CD4-positive, alpha-beta T cell treated with Interleukin-15 for 1 hour (primary cell): ENCODE results near the gene HMCN2.
"Not testable (repeated sequence)": the region's sequence is repeated elsewhere in the genome, so short reads cannot be mapped to it uniquely, and the experiment has no call there.

ENCODE experiments used
- DNase-seq: peaks from one replicate; pipeline ENCODE4 v3.0.0-alpha.2; 2020

The HMCN2 gene

DNA sequence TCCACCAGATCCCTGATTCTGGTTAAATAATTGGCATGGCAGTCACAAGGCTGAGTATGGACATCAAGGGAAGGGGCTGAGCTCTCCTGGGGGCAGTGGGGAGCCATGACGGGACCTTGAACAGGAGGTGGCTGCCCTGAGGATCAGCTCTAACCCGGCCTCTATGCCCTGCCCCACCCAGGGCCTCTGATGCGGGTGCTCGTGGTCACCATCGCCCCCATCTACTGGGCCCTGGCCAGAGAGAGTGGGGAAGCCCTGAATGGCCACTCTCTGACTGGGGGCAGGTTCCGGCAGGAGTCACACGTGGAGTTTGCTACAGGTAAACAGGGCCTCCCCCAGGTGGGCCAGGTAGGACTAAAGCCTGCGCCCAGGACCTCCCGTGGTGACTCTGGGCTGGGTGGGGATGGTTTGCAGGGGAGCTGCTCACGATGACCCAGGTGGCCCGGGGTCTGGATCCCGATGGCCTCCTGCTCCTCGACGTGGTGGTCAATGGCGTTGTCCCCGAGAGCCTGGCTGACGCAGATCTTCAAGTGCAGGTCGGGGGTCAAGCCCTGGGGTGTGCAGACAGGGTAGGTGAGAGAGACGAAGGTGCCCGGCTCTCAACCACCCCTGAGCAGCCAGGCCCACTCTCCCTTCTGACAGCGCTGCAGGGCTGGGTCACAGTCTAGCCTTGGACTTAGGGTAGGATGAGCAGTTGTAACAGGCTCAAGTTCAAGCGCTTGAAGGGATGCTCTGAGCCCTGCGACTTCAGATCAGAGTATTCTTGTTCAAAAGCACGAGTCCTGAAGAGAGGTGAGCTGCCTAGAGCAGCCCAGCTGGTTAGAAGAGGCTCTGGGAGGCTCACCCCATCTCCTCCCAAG is 159.3 kb downstream of the HMCN2 start:
- no peak for DNase-seq

DNA sequence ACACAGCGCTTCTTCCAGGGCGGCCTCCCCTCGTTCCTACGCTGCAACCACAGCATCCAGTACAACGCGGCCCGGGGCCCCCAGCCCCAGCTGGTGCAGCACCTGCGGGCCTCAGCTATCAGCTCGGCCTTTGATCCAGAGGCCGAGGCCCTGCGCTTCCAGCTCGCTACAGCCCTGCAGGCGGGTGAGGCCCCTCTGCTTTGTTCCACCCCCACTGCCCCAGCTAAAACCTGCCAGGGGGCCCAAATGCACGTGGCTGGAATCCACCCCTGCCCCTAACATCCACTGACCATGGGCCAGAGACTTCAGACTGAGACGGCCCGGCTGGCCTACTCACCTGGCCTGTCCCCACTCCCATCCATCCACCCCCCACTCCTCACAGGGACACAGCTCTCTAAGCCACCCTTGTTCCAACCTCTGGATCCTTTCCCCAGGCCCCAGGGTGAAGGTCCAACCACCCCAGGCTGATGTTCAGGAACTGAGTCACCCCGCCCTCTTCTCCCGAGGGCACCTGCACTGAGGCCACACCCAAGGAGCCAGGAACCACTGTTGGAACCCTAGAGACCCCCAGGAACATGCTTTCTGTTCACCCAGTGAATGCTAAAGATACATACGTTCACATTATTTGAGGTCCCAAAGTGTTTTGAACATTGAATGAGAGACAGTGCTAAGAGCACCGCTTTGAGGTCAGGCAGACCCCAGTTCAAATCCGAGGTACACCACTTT is 160.3 kb downstream of the HMCN2 start:
- no peak for DNase-seq

DNA sequence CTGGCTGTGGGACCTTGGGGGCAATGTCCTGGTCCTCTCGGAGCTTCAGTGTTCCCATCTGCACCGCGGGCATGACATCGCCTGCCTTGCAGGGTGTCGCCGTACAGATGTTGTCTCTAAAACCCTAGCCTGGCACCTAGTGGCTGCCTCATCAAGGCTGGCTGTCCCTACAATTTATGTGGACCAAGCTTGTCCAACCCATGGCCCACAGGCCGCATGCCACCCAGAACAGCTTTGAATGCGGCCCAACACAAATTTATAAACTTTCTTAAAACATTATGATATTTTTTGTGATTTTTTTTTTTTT is 160.9 kb downstream of the HMCN2 start:
- no peak for DNase-seq

DNA sequence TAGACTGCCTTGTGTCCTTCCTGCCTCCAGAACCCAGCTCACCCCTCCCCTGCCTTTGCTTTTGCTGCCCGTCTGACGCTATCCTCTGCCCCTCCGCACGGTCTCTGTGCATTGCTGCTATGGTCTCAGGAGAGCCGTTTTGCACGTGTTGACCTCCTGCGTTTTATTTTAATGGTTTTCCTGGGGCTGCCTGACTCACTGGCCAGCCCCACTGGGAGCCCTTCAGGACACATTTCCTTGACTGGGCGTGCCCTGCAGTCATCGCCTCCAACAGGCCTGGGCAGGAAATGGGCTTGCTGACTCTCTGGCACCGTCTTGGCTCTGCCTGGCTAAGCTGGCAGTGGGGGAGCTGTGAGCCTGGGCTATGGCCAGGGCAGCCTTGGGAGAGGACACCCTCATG is 161.3 kb downstream of the HMCN2 start:
- DNase-seq: no peak

DNA sequence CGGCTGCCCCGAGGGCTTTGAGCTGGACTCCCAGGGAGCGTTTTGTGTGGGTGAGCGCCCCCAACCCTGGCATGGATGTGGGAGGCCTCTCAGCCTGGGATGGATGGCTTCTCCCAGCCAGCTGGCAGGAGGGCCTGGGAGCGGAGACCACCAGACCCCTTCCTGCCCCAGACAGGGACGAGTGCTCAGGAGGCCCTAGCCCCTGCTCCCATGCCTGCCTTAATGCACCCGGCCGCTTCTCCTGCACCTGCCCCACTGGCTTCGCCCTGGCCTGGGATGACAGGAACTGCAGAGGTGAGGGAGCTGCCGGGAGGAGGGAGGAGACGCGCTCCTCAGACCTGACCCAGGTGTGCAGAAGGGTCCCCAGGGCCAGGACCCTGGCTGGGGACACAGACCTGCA is 161.8 kb downstream of the HMCN2 start:
- no peak for DNase-seq

DNA sequence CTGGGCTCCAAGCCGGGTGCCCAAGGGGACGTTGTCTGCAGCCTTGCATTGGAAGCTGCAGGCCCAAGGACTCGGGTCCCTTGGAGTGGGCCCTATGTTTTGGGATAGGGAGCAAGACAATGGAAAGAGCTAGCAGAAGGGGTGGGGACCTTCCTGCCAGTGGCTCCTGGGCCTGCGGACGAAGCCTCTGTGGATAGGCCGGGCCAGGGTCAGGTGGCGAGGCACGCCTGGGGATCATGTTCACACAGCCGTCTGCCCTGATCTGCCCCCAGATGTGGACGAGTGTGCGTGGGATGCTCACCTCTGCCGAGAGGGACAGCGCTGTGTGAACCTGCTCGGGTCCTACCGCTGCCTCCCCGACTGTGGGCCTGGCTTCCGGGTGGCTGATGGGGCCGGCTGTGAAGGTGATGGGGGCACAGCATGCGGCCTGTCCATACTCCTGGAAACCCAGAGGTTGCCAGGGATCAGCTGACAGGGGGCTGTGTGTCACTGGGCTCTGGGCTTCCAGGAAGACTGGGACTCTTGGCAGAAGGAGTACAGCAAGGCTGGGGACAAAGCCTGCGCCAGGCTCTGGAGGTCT is 162.6 kb downstream of the HMCN2 start:
- DNase-seq: no peak

DNA sequence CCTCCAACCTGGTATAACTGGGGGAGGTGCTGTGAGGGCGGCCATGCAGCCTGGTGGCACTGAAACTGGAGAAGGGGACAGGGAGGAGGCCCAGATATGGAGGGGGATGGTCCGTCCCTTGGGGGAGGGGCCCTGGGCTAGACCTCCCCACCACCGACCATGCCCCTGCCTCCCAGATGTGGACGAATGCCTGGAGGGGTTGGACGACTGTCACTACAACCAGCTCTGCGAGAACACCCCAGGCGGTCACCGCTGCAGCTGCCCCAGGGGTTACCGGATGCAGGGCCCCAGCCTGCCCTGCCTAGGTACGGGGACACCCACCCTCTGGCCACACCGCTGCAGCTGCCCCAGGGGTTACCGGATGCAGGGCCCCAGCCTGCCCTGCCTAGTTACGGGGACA is 163.8 kb downstream of the HMCN2 start:
- DNase-seq: no peak

DNA sequence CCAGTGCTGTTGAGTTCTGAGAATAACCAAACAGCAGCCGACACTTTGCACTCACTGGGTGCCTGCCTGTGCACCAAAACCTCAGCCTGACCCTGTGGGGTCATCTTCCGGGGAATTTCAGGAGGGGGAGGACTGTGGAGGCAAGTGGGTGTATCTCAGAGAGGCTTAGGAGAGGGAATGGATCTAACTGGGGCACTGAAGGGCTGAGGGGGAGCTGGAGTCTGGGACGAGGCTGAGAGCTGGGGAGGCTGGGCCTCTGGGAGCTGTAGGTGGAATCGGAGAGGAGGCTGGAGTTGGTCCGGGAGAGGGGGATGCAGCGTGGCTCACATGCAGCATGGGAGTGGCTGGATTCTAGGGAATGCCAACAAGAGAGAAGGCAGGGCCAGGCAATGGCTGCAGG is 164.3 kb downstream of the HMCN2 start:
- no peak for DNase-seq

DNA sequence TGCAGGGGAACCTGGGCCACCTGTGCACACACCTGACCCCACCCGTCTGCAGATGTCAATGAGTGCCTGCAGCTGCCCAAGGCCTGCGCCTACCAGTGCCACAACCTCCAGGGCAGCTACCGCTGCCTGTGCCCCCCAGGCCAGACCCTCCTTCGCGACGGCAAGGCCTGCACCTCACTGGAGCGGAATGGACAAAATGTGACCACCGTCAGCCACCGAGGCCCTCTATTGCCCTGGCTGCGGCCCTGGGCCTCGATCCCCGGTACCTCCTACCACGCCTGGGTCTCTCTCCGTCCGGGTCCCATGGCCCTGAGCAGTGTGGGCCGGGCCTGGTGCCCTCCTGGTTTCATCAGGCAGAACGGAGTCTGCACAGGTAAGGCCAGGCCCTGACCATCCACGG is 164.7 kb downstream of the HMCN2 start:
- no peak for DNase-seq

DNA sequence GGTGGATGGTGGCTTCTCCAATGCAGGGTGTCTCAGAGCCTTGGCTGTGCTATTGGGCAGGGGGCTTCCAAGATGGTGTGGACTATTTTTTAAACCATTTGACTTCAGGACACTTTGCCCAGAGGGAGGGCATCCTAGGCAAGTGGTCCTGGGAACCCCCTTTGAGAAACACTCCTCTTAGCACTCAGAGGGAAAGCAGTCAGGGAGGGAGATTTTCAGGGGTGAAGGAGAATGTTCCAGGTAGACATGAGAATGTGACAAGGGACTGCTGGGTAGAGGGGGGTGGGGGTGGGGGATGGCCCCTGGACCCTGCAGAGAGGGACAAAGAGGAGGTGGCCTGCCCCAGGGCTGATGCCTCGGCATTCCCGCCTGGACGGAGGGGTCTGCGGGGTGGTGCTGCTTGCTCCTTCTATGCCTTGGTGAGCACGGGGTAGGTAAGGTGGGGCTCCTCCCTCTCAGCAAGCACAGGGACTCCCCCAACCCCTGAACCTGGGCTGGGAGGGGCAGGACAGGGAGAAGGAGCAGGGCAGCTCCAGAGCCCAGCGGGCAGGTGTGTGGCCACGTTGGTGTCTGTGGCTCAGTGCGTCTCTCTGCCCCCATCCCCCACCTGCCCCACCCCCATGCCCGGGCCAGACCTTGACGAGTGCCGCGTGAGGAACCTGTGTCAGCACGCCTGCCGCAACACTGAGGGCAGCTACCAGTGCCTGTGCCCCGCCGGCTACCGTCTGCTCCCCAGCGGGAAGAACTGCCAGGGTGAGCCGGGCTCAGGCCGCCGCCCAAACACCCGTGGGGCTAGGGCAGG is 165.4 kb downstream of the HMCN2 start:
- DNase-seq: no peak

DNA sequence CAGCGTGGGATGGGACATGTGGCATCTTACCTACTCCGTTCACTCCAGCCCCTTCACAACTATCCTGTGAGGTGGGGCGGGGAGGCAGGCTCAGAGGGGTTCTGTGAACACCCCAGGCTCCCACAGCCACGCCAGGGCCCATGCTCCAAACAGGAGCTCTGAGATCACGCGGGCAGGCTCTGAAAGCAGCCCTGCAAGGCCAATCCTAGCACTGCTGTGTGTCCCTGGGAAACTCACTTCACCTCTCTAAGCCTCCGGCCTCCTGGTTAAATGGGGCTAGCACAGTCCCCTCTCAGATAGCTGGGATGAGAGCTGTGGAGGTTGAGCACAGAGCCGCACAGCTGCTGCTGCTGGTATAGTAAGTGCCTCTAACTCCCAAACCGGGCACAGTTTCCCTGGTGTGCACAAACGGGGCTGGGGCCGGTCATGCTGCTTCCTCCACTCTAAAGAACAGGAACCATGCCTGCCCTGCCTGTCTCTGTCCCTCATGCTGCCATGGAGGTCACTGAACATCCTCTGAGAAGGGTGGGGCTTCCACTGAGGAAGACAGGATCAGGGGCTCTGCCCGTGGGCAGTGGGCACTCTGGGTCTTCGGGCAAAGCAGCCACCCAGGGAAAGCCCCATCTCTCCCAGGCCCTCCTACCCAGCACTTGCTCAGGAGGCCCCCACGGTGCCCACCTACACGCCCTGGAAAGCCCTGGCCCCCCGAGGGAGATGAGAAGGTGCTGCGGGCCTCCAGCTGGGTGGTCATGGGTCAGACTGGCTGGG is 166.2 kb downstream of the HMCN2 start:
- DNase-seq: no peak

DNA sequence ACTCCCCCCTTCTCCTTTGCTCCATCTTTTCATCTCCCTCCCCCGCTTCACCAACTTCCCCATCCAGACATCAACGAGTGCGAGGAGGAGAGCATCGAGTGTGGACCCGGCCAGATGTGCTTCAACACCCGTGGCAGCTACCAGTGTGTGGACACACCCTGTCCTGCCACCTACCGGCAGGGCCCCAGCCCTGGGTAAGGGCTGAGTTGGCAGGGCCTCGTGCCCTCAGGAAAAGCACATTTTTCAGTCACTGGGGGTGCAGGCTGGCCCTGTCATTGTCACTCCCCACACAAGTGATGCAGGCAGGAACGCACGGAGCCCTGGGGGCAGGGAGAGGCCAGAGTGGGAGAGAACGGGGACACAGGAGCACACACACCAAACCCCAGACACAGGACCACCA is 166.8 kb downstream of the HMCN2 start:
- DNase-seq: no peak

DNA sequence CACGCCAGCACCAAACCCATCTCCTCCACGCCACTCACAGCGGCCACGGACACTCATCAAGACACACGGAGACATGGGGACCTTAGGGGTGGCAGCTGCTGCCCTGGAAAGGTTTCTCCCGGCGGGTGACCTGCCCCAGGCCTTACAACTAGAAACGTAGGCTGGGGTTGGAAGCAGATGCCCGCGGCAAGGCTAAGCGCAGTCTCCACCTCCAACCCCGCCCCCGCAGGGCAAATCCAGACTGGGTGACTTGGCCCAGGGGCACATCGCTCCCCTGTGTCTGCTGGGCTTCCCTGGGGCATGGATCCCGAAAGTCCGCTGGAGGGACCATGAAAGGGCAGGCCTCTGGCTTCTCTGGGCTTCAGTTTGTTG is 167.2 kb downstream of the HMCN2 start:
- no peak for DNase-seq

DNA sequence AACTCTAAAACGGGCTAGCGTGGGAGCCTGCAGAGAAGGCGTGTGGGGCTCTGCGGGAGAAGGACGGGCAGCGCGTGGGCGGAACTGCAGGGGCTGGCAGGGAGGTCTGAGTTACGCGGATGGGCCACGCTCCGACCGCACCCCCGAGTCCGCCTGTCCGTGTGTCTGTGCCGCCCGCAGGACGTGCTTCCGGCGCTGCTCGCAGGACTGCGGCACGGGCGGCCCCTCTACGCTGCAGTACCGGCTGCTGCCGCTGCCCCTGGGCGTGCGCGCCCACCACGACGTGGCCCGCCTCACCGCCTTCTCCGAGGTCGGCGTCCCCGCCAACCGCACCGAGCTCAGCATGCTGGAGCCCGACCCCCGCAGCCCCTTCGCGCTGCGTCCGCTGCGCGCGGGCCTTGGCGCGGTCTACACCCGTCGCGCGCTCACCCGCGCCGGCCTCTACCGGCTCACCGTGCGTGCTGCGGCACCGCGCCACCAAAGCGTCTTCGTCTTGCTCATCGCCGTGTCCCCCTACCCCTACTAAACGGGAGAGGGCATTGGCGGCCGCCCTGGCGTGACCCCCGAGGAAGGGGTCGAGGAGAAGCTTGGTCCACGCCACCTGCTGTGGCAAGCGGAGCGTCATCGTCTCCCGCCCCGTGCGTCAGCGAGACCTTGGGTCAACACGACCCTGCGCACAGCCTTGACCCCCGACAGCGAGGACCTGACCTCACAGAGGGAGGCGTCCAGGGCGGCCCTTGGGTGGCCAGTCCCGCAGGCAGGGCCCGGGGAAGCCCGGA is 167.8 kb downstream of the HMCN2 start:
- no peak for DNase-seq

DNA sequence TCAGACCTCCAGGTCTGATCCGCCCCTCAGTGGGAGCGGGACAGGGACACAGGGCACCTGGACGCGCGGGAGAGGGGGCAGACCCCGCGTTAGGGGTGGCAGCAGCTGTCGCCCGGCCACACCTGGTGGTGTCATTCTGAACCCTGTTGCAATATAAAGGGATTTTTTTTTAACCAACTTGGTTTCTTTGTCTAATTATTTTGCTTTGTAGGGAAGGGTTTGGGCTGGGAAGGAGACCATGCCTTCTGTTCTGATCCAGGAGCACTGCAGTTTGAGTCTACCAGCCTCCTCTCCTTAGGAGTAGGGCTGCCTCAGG is 168.3 kb downstream of the HMCN2 start:
- DNase-seq: no peak

DNA sequence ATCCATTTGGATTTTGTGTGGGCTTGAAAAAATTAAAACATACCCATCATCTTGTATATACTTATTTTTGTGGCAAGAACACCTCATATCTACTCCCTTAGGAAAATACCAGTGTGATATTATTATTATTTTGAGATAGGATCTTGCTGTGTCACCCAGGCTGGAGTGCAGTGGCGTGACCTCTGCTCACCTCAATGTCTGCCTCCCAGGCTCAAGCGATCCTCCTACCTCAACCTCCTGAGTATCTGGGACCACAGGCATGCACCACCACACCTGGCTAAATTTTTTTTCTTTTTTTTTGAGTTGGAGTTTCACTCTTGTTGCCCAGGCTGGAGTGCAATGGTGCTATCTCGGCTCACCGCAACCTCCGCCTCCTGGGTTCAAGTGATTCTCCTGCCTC is 169.1 kb downstream of the HMCN2 start:
- DNase-seq: not testable (repeated sequence)

DNA sequence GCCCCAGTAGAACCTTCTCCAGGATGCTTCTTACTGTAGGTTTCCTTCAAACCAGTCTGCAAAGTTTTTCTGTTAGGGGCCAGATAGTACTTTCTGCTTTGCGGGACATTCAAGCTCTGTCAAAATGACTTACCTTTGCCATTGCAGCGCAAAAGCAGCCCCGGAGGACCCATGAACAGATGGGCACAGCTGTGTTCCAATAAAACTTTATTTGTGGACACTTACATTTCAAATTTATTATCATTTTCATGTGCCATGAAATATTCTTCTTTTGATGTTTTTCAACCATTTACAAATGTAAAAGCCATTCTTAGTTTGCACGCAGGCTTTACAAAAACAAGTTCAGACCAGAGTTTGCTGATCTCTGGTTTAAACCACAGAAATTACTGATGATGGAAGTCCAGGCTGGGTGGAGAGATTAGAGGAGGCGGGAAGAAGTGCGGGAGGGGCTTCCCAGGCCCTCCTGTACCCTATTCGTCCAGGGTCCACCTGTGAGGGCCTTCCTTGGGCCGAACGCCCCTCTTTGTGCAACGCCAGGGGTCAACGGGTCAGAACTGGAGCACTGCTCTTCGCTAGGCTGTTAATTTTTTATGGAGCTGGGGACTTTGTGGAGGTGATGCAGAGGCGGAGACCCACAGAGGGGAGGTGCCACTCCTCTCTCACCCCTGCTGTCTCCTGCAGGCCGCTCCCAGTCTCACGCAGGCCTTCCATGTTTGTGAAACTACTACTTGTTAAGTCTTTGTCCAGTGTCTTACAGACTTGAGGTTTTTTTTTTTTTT is 171.6 kb downstream of the HMCN2 start:
- DNase-seq: no peak

DNA sequence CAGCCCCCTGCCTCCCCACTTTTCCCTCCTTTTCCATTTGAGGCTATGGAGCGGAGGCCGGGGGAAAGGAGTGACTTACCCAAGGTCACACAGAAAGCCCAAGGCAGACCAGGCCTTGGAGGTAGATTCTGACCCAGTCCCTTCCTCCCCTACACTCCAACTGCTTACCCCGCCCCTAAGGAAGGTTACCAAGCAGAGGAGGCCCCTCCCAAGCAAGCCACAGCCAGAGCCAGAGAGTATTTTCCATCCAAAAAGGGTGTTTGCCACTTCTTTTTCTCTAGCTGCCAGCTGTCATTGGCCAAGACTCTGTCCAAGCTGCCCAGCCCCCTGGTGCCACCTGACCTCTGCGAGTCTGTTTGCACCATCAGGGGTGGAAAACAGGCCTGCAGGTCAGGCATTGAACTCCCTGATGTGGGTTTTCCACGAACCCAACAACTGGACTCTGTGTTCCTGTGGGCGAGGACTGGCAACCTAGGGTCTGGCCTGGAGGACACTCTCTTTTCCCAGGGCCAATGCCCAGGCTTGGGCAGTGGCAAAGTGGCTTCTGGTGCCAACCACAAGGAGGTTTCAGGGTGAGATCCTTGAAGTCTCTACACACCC is 172.9 kb downstream of the HMCN2 start:
- DNase-seq: no peak

DNA sequence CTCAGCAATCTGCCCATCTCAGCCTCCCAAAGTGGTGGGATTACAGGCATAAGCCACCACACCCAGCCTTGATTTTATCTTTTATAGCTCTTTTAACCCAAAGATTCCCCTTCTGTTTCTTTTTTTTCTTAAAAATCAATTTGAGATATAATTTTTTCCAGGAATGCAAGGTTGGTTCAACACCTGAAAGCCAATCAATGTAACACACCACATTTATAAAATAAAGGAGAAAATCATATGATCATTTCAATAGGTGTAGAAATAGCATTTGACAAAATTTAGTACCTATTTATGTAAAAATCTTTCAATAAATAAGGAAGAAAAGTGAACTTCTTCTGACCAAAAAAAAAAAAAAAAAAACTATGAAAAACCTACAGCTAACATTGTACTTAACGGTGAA is 175.5 kb downstream of the HMCN2 start:
- no peak for DNase-seq

DNA sequence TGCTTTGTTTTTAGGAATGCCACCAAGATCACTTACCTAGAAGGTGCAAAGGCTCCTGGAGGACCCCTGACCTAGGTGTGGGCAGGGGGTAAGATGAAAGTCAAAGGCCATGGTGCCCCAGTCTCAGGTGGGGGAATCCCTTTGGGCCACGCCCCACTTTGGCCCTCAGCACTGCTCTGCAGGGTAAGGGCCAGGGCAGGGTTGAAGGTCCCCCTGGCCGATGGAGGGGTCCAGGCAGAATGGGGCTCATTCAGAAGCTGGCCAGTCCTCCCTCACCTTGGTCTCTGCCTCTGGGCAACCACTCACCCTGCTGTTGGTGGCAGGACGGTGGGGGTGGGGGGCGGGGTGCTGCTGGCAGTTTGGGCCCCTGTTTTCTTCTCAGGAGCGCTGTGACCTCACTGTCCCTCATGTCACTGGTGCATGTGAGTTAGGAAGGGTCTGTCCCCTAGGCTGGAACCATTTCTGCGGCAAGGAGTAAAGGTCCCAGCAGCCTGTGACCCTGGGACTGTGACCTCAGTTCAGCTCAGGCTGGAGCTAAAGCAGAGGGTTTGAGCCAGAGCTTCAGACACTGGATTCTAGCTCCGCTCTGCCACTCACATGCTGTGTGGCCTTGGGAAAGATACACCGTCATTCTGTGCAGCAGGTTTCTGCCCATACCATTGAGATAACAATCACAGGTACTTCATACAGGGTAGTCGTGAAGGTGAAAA is 177.3 kb downstream of the HMCN2 start:
- DNase-seq: no peak
